HG03095 (cell line): Measurements from ENCODE around the gene SCYGR4.

ENCODE experiments used
- ATAC-seq: cut with Tn5 transposase; IDR thresholded peaks from one replicate; pipeline ENCODE4 v1.9.1; 2021; ENCODE audit warnings: moderate library complexity; ENCODE audit not compliant: unreplicated experiment

The SCYGR4 gene

DNA sequence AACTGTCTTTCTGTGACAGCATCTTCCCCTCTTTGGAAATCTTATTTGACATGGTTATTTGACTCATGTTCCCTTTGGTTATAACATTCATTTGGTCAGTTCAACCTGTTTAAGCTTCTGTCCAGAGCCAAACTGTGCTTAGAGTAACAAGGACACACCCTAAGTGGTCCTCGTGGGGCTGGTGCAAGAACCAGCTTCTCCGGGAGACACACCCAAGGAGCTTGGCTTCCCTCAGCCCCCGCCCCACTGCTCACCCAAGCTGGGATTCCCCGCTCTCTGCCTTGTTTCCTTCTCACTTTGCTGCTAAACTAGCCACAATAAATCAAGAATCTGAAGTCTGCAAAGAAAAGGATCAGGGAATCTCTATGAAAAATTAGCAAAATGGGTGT lies 4.0 kb upstream of the SCYGR4 start:
- no peak for ATAC-seq

DNA sequence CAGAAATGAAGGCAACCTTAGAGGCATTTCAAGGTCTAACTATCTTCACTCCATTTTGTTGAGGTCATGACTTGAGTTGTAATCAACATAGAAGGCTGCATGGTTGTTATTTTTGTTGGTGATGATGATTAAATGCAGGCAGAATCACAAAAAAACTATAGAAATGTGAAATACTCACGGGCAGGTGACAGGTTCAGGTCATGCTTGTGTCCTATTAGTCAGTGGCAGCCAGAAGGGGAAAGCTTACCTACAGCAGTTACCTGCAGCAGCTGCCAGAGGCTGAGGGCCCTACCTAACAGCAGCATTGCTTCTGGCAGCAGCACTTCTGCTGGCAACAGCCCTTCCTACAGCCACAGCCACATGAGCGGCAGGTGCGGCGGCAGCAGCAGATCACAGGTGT lies 3.1 kb upstream of the SCYGR4 start:
- ATAC-seq: no peak

DNA sequence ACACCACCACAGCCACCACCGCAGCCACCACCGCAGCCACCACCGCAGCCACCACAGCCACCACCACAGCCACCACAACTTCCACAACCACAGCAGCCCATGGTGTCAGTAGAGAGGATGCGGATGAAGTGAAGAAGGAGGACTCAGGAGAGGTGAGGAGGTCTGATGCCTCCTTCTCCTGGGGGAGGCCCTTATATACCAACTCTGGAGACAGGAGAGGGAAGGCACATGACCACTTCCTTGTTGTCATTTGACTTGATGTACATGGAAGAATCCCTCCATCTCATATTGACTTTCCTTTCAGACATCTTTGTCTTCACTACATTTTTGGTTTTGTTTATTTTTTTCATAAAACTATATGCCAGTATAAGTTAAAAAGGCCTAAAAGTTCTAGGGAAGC lies 2.6 kb upstream of the SCYGR4 start, which contains the start of gene SCYGR3:
Gene SCYGR3 (minus strand): TSS at position 101 of the 400 bp plus-strand sequence. CDS start 0 bp downstream, at position 101.
- ATAC-seq: no peak

DNA sequence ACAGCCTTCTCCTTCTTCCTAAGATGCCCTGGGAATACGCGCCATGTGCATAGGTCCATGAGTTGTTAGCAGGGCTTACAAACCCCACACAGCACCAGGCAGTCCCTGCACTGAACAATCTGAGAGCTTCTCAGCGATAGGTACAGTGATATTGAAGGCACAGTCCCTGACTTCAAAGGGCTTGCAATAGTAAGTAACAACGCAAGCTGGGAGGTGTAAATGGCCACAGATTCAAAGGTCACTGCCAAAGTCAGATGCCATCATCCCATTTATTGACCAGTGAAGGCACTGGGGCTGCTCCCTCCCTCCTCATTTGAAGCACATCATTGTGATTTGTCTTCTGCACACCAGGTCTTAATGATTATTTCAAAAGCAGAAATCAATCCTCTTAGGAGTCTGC lies 2.1 kb upstream of the SCYGR4 start:
- ATAC-seq: no peak

DNA sequence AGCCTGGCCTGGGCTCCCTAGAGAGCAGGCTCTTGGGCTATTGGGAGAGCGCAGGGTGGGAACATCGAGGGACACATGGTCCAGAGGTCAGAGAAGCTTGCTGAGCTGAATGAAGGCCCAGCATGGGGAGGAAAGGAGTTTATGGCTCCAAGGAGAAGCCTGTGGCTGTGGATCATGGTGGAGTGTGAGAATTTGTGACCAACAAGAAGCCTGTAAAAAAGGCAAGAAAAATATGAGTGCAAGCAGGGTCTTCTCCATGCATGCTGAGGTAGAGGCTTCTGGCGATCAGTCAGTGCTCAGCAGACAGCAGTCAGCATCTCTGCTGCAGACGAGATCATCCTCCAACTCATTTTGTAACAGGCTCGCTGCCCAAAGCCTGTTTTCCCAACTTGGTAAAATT lies 1.4 kb upstream of the SCYGR4 start:
- no peak for ATAC-seq

DNA sequence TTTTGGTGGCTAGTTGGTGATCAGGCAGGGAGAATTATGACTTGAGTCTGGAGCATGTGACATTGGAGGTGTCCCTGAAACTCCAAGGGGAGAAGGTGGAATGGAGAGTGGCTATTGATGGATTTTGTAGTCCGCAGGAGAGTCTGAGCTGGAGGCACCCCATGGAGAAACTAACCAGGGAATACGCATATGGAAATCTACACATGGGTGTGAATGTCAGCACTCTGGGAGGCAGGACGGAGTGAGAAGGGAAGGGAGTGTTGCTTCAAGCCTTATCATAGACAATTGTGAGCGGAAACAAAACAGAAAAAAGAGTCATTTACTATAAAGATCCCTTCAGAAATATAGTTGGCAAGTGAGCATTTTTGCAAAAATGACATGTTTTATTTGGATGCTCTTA lies 667 bp upstream of the SCYGR4 start:
- ATAC-seq: no peak

DNA sequence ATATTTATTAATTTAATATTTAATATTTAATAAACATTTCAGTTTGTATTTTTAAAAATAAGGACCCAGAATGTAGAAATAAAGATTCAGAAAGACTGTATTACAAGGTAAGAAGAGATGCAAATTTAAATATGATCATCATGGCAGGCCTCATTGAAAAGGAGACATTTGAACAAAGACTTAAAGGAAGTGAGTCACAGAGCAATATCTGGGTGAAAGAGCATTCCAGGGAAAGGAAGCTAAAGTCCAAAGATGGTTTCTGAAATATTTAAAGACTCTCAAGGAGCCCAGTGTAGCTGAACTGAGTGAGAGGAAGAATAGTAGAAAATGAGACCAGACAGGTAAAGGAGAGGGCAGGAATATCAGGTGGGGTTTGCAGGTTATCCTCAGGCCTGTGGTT lies 5.9 kb downstream of the SCYGR4 start:
- ATAC-seq: no peak

DNA sequence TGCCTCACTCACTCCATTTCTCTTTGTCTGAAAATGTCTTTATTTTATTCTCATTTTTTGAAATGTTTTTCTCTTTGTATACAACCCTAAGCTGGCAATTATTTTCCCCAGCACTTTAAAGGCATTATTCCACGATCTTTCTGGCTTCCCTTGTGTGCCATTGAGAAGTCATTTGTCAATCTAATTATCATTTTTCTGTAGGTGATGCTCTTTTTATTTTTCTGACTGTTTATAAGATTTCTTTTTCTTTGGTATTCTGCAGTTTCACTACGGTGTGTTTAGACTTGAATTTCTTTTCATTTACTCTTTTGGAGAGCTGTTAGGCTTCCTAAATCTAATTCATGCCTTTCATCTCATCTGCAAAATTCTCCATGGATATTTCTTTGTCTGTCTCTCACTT lies 8.1 kb downstream of the SCYGR4 start:
- no peak for ATAC-seq

DNA sequence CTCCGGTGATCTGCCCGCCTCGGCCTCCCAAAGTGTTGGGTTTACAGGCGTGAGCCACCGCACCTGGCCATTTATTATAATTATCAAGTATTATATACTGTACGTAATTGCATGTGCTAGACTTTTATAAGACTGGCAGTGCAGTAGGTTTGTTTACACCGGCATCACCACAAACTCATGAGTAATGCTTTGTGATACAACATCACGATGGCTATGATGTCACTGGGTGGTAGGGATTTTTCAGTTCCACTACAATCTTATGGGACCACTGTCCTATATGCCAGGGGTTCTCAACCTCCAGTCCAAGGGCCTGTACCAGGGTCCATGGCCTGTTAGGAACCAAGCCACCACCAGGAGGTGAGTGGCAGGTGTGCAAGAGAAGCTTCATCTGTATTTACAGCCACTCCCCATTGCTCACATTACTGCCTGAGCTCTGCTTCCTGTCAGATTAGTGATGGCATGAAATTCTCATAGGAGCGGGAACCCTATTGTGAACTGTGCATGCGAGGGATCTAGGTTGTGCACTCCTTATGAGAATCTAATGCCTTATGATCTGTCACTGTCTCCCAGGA lies 9.4 kb downstream of the SCYGR4 start:
- no peak for ATAC-seq

DNA sequence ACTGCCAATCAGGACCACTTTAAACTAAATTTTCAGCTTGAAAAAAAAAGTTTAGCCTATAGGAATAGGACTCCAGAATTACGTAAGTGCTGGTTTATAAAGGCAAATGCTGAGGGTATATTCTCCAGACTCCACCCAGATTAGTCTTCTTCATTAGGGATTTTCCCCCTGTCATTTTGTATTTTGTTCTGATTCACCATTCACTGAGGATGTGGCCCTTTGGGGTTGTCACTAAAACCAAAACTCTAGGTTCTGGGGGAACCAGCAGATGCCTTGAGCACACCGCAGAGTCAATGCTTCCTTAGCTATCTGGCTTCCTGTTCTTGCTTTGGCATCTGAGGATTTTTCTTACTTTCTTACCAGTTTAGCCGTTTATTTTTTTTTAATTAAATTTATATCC lies 10.5 kb downstream of the SCYGR4 start:
- ATAC-seq: peak; percentile 93

DNA sequence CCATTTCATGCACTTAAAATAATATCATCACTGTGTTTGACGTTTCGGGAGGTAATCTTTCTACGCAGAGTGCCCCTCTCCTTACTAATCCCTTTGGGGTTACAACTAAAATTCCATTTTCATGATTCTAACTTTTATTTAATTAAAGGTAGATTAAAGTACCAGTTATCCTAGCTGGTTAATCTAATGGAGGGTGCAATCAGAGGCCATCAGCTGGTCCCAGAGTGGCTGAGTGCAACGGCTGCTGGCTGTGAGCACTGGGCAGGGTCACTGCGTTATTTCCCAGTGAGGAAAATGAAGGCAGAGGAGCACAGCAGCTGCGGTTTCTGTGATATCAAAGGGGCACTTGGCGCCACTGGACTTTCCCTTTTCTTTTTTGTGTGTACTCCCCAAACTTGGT lies 12.1 kb downstream of the SCYGR4 start:
- no peak for ATAC-seq

DNA sequence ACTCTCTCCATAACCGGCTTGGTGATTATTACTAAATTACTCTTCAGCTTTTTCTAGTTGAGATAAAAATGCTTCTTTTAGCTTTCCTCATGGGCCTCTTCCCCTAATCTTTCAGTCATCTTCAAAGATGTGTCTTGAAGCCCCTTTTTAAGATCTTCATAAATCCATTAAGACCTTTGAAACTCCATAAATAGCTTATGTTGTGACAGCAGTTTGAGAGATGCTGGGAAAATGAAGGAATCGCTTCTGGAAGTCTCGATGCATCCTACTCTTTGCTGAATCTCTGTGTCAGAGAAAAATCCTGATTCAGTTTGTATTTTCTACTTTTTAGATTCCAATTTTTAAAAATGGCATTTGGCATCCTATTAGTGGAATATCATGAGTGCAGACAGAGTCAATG lies 13.0 kb downstream of the SCYGR4 start:
- ATAC-seq: no peak

DNA sequence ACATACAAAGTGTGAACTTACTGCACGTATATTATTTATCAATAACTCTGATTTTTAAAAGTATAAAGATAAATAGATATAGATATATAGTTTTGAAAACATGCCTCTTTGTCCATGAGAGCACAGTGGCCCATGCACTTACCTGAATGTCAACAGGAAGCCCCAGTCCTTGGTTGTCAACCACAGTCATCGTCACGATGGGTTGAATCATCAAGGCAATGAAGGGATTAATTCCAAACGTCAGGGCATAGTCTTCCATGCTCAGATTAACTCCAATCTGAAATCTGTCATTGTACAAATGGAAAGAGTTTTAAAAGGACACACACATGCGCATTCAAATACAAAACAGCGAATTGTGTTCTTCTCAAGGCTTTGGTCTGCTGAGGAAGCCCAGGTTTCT lies 15.5 kb downstream of the SCYGR4 start:
- ATAC-seq: no peak

DNA sequence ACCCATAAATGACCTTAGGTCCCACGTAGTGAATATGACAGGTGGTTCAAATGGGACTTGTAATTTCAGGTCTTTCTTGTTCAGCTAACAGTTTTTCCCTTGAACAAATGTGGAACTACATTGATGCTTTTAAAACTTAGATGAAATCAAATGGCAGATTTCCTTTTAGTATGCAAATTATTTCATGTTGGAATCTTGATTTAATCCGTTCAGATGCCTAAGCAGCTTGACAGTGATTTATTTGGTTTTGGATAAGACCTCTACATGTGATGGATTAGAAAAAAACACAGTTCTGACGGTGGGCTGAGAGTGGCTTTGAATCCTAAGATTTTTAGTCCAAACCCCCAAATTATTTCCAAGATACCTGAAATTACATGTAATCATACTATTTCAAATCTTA lies 16.9 kb downstream of the SCYGR4 start:
- no peak for ATAC-seq

DNA sequence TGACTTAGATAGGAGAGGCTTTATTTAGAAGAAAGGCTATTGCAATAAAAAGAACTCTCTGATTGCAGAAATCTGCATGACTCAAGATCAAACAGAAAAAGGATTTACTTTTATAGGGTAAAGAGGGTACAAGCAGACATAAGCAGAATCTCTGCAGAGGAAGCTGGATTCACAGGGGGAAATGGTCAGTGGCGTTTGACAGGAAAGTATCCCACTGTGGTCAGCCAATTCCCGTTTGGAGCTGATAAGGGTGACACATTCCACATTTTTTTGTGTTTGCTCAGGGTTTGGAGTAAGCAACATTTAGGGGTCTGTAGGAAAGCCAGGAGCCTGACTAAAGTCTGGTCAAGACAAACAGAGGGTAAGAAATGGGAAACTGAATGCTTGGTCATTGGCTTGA lies 25.4 kb downstream of the SCYGR4 start:
- ATAC-seq: no peak

DNA sequence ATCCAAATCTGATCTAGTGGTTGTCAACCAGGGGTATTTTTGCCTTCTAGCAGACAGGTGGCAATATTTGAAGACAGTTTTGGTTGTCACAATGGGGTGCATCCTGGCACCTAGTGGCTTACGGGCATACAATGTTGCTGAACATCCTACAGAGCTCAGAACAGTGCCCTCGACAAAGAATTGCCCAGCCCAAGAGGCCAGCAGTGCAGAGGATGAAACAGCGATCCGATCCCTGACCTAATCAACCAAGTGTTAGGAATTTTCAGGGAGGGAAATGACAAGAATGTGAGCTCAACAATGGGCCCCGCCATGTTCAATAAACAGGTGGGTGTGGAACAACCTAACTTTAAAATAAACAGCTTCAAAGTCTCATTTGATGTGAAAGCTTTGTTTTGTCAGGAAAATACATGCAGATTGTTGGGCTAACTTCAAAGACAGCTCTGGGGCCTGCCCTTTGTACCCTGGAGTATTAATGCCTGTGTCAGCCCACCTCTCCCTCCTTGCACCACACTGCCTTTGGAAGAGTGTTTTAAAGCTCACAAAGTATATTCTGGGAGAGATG lies 26.8 kb downstream of the SCYGR4 start:
- no peak for ATAC-seq

DNA sequence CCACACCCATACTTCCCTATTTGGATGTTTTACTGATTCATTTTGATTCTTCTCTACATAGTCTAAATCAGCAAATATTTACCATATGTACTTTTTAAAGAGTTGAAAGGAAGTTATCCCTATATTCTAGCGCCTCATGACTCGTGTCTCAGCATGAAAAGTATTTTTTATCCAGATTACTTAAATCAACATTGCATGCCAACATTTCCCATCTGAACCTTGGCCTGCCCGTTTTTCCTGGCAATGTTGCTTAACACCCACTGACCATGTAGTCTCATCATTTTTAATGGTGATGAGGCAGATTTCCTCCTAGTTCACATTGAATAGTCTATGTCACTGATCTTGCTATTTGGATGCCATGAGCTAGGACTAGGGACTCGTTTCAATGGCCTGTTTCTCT lies 36.1 kb downstream of the SCYGR4 start:
- ATAC-seq: no peak

DNA sequence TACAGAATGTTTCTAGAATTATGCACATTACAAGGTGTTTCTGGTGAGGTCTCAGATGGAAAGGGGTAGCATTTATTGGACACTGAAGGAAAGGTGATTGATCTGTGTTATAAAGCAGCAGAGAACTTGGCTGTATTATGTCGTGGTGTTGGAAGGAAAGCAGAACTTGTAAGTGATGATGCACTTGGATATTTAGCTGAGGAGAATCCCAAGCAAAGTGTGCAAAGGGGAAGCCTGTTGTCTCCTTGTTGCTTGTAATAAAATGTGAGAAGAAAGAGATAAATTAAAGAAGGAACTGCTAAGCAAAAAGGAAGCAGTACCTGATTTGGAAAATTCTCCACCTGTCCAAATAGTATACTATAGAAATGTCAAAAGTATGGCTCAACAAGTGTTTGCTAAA lies 37.1 kb downstream of the SCYGR4 start:
- ATAC-seq: no peak

DNA sequence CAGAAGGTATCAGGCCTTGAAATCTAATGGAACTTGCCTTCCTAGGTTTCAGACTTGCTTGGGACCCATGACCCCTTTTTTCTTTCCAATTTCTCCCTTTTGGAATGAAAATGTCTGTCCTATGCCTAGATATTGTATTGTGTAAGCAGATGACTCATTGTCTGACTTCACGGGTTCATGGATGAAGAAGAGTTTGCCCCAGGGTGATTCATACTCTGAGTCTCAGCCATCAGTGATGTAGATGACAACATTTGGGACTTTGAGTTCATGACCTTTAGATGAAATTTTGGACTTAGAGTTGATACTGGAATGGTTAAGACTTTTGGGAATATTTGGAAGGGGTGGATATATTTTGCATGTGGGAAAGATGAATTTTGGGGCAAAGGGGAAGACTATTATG lies 38.2 kb downstream of the SCYGR4 start:
- ATAC-seq: no peak

DNA sequence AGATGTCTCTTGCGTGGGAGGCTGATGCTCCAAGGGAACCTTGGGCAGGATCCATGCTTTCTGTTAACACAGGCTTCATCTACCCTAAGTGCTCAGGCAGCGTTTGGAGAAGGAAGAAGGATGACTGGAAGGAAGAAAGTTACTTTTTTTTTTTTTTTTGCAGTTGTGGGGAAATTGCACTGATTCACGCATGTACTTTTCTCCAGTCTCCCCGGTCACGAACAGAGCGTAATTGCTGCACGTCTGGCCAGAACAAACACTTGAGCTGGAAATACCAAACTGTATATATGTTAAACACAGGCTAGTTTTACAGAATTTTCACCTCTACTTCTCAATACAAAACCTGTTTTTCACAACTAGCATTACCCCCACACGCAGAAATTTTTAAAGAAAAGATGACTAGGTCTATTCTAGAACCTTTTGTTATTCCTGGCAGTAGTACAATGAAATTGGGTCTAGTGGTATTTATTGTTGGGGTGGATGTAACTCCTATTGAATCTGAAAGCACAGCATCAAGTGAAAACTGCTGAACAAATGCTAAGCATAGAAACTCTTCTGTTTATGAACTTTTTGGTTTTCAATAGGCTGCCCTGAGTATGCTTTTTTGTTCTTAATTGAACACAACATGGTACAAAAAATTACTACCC lies 40.0 kb downstream of the SCYGR4 start:
- ATAC-seq: no peak

DNA sequence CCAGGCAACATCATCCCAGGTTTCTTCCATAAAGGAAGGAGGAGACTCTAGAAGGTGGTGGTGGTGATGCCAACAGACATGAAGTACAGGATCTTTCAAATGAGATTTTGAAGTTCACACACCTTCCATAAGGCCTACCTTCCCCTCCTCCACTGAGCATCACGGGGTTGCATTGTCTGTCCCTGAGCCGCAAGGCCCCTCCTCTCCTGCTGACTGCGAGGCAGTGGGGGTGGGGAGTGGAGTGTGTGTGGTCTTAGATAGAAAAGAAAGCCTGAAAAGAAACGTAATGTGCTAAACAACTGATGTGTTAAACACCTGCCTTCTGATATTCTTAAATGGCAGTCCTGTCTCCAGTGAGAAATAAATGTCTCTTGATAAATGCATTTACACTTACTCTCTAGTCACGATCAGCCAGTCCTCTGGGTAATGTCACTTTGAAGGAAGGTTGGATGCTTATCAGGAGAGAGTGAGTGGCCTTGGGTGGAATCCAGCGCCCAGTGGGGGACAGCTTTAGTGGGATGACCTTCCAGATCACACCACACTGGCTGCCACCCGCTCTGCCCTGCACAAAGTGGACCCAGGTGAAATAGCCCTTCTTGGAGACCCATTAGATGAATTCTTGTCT lies 43.8 kb downstream of the SCYGR4 start:
- ATAC-seq: no peak

DNA sequence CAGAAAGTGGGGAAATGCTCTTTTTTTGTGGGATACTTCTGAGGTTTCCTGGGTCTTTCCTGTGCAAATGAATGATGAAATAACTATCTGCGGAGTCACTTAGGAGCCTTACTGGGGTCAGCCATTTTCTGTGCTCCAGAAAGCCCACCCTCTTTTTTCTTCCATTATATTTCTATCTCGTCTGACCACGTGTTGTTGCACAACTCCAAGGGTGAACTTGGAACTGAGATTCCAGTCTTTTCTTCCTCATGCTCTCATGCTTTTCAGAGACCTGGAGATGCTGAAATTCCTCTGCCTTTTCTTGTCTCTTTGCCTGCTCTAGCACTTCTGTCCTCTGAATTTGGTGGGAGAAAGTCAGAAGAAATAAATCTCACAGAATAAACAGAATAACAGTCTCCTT lies 44.5 kb downstream of the SCYGR4 start:
- ATAC-seq: no peak
